Measurements from ENCODE around the gene ACOT7.

The ACOT7 gene

GRCh38 chr1:6348511-6349191, 44.9 kb downstream of the ACOT7 start:
- H3K4me2 ChIP-seq (ENCODE audit: low read depth, low read length, poor library complexity, severe bottlenecking), result peak overlapping the region; percentile 28
- no peak overlapping the region for H3K4me3 ChIP-seq (ENCODE audit: low read length, poor library complexity, severe bottlenecking)
- H3K4me1 ChIP-seq (ENCODE audit: insufficient read depth, low read length, poor library complexity, severe bottlenecking), result peaks cover 10% of the 10 kb centered on the region

GRCh38 chr1:6347641-6348487, 45.7 kb downstream of the ACOT7 start:
- Histone ChIP-seq H3K36me3 (ENCODE audit: insufficient read depth, low read length) (no peaks in the 10 kb centered on the region; the same call in 1 of the 2 replicates), H3K79me2 (ENCODE audit: insufficient read depth, low read length) (peaks cover 15% of the 10 kb centered on the region; the same call in 1 of the 2 replicates), H3K27me3 (ENCODE audit: insufficient read depth, low read length, poor library complexity, severe bottlenecking) (no peaks in the 10 kb centered on the region), H3K4me2 (ENCODE audit: low read depth, low read length, poor library complexity, severe bottlenecking) (peak overlapping the region; percentile 28), H3K4me1 (ENCODE audit: insufficient read depth, low read length, poor library complexity, severe bottlenecking) (peaks cover 10% of the 10 kb centered on the region), H3K9ac (ENCODE audit: low read depth, low read length, poor library complexity, severe bottlenecking) (no peak overlapping the region), H4K20me1 (ENCODE audit: insufficient read depth, low read length, poor library complexity, severe bottlenecking) (no peaks in the 10 kb centered on the region), H3K4me3 (ENCODE audit: low read length, poor library complexity, severe bottlenecking) (no peak overlapping the region), H3K9me2 (replicated peaks; ENCODE audit: low read depth, low read length) (no peaks in the 10 kb centered on the region), H3K9me3 (ENCODE audit: insufficient read depth, low read depth, low read length) (no peaks in the 10 kb centered on the region), H3F3A (ENCODE audit: low read depth) (no peaks in the 10 kb centered on the region), H2AFZ (ENCODE audit: low read length) (no peak overlapping the region)
- no peak for TF ChIP-seq EZH2phosphoT487 (IDR thresholded peaks at IDR 0.05; ENCODE audit: borderline replicate concordance)
- TF ChIP-seq CTCF (conservative IDR thresholded peaks at IDR 0.05; ENCODE audit: low read length), result peak; percentile 81

More at GRCh38 chr1:6348511-6349191, 44.9 kb downstream of the ACOT7 start:
- TF ChIP-seq CTCF (conservative IDR thresholded peaks at IDR 0.05; ENCODE audit: low read length) (no peak), EZH2phosphoT487 (IDR thresholded peaks at IDR 0.05; ENCODE audit: borderline replicate concordance) (no peak)
- no peaks in the 10 kb centered on the region for H4K20me1 ChIP-seq (ENCODE audit: insufficient read depth, low read length, poor library complexity, severe bottlenecking)
- H2AFZ ChIP-seq (ENCODE audit: low read length), result no peak overlapping the region
- H3K9me3 ChIP-seq (ENCODE audit: insufficient read depth, low read depth, low read length), result no peaks in the 10 kb centered on the region
- no peaks in the 10 kb centered on the region for H3K9me2 ChIP-seq (replicated peaks; ENCODE audit: low read depth, low read length)
- peaks cover 15% of the 10 kb centered on the region; the same call in 1 of the 2 replicates for H3K79me2 ChIP-seq (ENCODE audit: insufficient read depth, low read length)
- H3F3A ChIP-seq (ENCODE audit: low read depth), result no peaks in the 10 kb centered on the region
- no peaks in the 10 kb centered on the region; the same call in 1 of the 2 replicates for H3K36me3 ChIP-seq (ENCODE audit: insufficient read depth, low read length)
- no peak overlapping the region for H3K9ac ChIP-seq (ENCODE audit: low read depth, low read length, poor library complexity, severe bottlenecking)
- H3K27me3 ChIP-seq (ENCODE audit: insufficient read depth, low read length, poor library complexity, severe bottlenecking), result no peaks in the 10 kb centered on the region

- peaks cover 10% of the 10 kb centered on the region for H3K4me1 ChIP-seq (ENCODE audit: insufficient read depth, low read length, poor library complexity, severe bottlenecking)
These were observed 48.1 kb downstream of the ACOT7 start for GRCh38 chr1:6345460-6345859.

More at GRCh38 chr1:6345460-6345859, 48.1 kb downstream of the ACOT7 start:
- TF ChIP-seq EZH2phosphoT487 (IDR thresholded peaks at IDR 0.05; ENCODE audit: borderline replicate concordance) (no peak), CTCF (conservative IDR thresholded peaks at IDR 0.05; ENCODE audit: low read length) (no peak)
- no peak overlapping the region for H3K4me2 ChIP-seq (ENCODE audit: low read depth, low read length, poor library complexity, severe bottlenecking)
- H4K20me1 ChIP-seq (ENCODE audit: insufficient read depth, low read length, poor library complexity, severe bottlenecking), result no peaks in the 10 kb centered on the region
- no peak overlapping the region for H3K4me3 ChIP-seq (ENCODE audit: low read length, poor library complexity, severe bottlenecking)
- no peaks in the 10 kb centered on the region for H3K9me3 ChIP-seq (ENCODE audit: insufficient read depth, low read depth, low read length)
- no peak overlapping the region for H3K9ac ChIP-seq (ENCODE audit: low read depth, low read length, poor library complexity, severe bottlenecking)
- peaks cover 3% of the 10 kb centered on the region; the same call in 1 of the 2 replicates for H3K79me2 ChIP-seq (ENCODE audit: insufficient read depth, low read length)
- H3K27me3 ChIP-seq (ENCODE audit: insufficient read depth, low read length, poor library complexity, severe bottlenecking), result no peaks in the 10 kb centered on the region
- no peaks in the 10 kb centered on the region for H3F3A ChIP-seq (ENCODE audit: low read depth)
- no peak overlapping the region for H2AFZ ChIP-seq (ENCODE audit: low read length)
- H3K36me3 ChIP-seq (ENCODE audit: insufficient read depth, low read length), result no peaks in the 10 kb centered on the region; the same call in 1 of the 2 replicates
- no peaks in the 10 kb centered on the region for H3K9me2 ChIP-seq (replicated peaks; ENCODE audit: low read depth, low read length)

Data from Loucy (cell line).